Kidney glomerular epithelial cell (primary cell): Measurements from ENCODE around the gene GABPB1.
"Not testable (repeated sequence)": the region's sequence is repeated elsewhere in the genome, so short reads cannot be mapped to it uniquely, and the experiment has no call there.

Experiments used
- DNase-seq: peaks from one replicate; lab custom pipeline; 2025; lab: John Stamatoyannopoulos, UW

Gene GABPB1

DNA sequence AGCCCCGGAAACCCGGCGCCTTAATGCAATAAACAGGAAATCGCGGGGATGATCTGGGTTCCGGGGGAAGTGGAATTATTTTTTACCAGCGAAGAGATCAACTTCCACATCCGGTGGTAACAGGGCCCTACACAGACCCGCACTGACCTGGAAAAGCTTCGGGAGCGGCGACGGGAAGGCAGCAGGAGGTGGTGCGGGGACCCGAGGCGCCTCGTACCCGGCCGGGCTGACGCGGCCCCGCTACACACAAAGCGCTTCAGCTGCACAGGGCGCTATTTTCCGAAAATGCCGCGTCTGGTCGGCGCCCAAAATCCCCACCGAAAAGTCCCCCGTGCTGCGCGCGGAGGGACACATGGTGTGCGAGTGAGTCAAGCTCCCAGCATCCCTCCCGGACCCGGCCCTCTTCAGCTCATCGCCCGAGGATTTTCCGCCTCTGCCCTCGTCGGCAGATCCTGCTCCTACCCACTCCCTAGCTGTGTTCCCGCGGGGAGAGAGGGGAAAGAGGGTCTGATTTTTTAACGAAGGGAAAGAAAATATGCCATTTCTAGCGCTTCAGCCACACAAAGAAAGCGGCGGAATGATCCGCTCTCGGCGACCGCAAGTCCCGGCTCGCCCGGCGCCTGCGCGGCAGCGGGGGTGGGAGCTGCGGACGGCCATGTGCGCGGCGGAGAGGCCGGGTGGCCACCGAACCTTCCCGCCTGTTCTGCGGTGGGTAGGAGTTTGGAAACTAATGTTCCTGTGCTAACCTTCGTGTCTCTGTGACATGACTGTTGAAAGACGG, at the start of gene GABPB1:
Gene GABPB1, minus strand, starts transcription at position 361 of the 781 bp plus-strand sequence. CDS start 45,400 bp downstream, outside the sequence.
- peak; percentile 86 for DNase-seq

GRCh38 chr15:50391561-50391960, 36.6 kb upstream of the GABPB1 start:
- DNase-seq, result not testable (repeated sequence)

GRCh38 chr15:50390554-50391264, 35.7 kb upstream of the GABPB1 start:
- no peak for DNase-seq

DNA sequence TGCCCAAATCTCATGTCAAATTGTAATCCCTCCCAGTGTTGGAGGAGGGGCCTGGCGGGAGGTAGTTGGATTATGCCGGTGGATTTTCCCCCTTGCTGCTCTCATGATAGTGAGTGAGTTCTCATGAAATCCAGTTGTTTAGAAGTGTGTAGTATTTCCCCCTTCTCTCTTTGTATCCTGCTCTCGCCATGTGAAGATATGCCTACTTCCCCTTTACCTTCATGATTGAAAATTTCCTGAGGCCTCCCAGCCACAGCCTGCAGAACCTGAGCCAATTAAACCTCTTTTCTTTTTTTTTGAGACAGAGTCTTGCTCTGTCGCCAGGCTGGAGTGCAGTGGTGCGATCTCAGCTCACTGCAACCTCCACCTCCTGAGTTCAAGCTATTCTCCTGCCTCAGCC, 27.4 kb upstream of the GABPB1 start:
- not testable (repeated sequence) for DNase-seq

- DNase-seq, result no peak
Measured at GRCh38 chr15:50381438-50381837, 26.4 kb upstream of the GABPB1 start.

DNA sequence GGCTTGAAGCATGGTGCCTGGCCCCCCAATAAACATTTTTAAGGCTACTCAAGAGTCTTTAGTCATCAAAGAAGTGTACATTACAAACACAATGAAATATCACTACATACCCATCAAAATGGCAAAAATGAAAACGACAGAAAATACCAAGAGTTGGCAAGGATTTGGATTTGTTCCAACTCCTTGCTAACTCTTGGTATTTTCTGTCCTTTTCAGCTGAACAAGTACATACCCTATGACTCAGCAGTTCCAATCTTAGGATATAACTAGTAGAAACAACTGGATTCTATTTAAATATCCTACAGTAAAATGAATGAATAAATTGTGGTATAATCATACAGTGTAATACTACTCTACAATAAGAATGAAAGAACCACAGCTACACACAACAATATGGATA, 25.1 kb upstream of the GABPB1 start:
- no peak for DNase-seq

GRCh38 chr15:50379413-50379812, 24.4 kb upstream of the GABPB1 start:
- DNase-seq, result not testable (repeated sequence)

- DNase-seq, result no peak
Measured at GRCh38 chr15:50378776-50379175, 23.8 kb upstream of the GABPB1 start.

GRCh38 chr15:50377867-50378751, 23.1 kb upstream of the GABPB1 start:
- no peak for DNase-seq

DNA sequence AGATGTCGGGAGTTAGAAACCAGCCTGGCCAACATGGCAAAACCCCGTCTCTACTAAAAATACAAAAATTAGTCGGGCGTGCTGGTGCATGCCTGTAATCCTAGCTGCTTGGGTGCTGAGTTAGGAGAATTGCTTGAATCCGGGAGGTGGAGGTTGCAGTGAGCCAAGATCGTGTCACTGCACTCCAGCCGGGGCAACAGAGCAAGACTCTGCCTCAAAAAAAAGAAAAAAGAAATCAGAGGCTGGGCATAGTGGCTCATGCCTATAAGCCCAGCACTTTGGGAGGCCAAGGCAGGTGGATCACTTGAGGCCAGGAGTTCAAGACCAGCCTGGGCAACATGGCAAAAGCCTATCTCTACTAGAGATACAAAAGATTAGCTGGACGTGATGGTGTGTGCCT, 14.6 kb upstream of the GABPB1 start:
- DNase-seq, result not testable (repeated sequence)

DNA sequence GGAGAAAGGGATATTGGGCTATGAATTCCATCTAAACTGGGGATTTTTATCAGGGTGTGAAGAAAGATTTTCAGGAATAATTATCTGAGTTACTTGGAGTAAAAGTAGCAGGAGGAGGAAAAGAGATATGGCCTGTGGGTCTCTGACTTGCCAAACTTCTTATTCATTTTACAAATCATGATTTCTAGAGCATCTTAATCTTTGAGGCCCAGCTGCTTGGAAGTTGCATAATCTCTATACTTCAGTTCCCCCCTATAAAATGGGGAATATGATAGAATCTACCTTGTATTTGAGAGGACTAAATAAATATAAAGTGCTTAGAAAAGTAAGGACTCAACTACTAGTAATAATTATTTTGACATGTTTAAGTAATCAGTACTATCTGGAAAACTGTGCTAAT, 11.0 kb upstream of the GABPB1 start:
- DNase-seq, result no peak

DNA sequence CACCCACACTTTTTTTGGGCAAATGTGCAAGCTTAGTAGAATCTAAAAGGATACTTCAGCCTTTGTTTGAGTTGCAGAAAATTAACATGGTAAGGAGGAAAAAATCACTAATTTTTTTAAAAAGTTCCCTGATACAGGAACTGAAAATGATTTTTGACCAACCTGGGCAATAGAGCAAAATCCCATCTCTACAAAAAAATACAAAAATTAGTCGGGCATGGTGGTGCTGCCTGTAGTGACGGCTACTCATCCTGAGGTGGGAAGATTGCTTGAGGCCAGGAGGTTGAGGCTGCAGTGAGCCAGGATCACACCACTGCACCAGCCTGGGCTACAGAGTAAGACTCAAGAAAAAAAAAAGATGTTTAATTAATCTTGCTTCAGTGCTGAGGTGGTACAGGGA, 10.6 kb upstream of the GABPB1 start:
- DNase-seq, result no peak

DNA sequence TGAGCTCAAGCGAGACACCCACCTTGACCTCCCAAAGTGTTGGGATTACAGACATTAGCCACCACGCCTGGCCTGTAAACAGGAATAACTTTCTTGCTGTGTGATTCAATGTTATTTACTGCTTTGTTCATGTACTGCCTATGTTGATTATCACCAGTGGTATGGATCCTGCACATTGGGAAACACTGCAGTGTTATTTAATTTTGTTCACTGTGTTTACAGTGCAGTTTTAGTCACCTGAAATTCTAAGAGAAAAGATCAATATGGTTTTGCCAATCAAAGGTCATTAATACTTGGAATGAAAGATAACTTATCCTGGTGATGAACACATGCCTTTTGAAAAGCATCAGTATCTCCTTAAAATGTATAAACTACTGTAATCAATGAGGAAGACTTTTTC, 8.6 kb upstream of the GABPB1 start:
- no peak for DNase-seq

DNA sequence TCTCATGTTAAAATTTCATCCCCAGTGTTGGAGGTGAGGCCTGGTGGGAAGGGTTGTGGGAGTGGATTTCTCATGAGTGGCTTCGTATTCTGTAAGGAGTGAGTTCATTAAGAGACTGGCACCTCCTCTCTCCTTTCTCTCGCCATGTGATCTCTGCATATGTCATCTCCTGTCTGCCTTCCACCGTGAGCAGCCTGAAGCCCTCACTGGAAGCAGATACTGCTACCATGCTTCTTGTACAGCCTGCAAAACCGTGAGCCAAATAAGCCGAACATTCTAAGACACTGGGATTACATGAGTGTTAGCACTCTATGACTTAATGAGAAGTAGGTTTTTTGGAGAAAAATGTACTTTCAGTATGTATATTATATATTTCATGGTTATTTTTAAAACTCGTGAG, 6.8 kb upstream of the GABPB1 start:
- DNase-seq, result no peak

- no peak for DNase-seq
Measured at GRCh38 chr15:50358845-50359244, 3.8 kb upstream of the GABPB1 start.

GRCh38 chr15:50355980-50356379, 982 bp upstream of the GABPB1 start:
- no peak for DNase-seq

DNA sequence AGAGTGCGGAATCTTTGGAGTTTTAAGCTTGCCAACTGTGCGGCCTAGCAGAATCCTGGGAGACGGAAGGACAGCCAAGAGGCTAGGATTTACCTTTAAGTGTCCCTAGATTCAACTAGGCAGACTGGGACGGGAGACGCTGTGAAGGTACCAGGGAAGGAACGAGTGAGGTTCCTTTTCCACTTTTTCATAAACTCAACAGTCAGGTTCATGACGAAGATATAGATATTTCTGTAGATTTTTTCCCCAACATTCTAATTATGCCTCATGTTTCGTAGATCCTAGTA, 564 bp upstream of the GABPB1 start:
- no peak for DNase-seq

DNA sequence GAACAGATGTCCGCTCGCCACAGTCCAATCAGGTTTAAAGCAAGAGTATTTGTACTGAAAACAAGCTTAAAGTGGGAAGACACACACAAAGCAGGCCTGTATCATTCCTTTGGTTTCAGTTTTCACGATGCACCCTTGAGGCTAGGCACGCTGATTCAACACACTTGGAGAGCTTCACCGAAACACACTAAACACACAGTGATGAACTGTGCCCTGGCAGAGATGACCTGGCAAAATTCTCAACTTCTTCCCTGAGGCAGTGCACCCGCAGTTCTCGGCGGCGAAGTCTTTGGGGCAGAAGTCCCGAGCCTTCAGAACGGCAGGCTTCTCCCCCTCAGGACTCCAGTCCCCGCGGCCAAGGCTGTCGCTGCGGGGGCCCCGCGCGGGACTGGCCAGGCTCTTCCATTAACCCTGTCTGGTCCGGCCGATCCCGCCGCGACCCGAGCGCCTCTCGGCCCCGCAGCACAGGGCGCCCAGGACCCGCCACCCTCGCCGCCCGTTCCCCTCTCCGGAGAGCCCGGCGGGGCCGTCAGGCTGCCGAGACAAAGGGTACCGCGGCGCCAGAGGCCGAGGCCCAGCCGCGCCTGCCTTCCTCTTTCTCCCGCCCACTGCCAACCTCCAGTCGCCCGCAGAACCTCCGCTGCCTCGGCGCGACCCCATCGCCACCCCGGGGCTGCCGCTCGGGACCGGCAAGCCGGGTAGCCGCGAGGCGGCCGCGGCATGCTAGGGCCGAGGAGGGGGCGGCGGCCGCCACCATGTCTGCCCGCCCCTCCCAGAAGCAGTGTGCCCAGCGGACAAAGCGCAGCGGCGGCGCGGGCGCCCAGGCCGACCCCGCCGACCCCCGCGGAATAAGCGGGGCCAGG, 792 bp downstream of the GABPB1 start:
- DNase-seq, result peak; percentile 56

DNA sequence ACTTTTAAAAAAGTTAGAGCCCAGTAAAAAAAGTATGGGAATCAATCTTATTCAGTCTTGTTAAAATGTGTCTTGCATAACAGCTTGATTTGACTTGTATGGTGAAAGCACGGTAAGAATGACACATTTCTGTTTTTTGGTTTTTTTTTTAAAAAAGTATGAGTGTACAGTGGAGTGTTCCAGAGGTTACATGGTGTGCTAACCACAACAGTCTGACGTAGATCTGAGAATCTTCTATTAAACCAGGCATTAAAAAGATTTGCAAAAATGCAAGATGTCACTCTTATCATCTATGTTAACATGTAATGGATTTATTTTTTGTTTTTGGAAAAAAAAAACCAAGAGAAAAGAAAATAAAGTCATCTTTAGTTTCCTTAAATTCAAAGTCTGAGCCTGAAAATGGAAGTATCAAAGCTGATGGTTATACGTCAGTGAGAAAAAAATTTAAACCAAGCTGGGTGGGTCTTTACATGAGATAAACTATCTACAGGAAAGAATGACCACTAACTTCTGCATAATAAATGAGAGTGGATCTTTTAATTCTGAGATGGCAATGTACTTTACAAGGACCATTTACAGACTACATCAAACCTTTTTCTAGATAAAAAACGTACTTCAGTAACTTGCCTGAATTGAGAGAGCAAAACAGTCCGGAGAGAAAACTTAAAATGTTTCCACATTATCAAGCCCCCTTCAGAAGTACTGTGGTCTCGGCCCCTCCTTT, 1.6 kb downstream of the GABPB1 start:
- peak; percentile 58 for DNase-seq

DNA sequence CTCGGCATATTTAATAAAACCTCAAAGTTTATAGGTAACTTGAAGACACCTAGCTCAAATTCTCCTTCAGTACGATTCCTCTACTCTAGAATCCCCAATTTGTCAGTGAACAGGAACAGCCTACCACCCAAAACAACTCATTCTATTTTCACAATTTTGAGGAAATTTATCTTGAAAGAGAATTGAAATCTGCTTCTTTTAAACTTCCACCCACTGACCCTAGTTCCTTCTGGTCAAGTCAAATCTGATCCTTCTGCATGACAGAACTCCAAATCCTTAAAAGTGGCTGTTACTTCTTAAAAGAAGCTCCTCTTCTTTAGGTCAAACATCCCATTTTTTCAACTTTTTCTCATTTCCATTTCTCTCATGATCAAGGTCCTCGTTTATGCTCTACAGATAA, 4.4 kb downstream of the GABPB1 start:
- no peak for DNase-seq

- DNase-seq, result no peak
Measured at GRCh38 chr15:50345298-50345697, 9.7 kb downstream of the GABPB1 start.
